SIG-M5 treated with dmso at 0.1 percent for 504 hours (cell line): ENCODE results near the gene OGA.
A peak's percentile ranks its signal among the peaks of the same experiment; 100 is the strongest.
"Not testable (repeated sequence)": the region's sequence is repeated elsewhere in the genome, so short reads cannot be mapped to it uniquely, and the experiment has no call there.

Experiments used
- DNase-seq: peaks from one replicate; lab custom pipeline; 2025; ENCODE audit not compliant: unreplicated experiment; lab: John Stamatoyannopoulos, UW

Gene OGA

DNA sequence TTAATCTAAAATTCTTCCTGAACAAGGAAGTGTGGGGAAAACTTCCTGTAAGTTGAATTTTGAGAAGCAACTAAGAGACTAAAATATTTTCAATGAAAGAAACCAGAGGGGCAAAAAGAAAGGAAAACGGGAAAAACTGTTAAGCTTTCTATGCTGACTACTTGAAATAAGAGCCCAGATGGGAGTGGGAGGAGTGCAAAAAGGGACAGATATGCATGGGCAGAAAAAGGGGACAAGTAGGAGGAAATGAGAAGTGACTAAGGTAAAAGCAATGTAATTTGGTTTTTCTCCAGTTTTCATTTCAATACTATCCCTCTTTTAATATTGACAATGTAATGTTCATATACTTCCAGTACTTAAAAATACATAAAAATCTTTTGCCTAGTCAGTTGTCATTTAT is 11.1 kb downstream of the OGA start:
- no peak for DNase-seq

DNA sequence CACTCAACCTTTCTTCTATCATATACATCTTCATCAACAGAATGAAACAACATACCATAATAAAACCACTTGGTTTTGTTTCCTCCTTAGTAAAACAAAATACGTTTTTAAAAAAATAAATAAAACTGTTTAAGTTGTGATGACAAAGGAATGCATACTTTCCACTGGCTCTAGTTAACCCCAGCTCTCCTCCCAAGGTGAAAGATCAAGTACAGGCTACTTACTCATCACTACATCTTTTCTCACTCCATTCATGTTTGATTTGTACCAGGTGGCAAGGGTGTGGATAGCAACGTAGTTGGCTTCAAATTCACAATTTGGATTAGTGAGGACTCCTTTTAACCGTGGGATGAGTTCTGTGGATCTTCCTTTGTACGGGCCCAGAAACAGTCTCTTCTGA is 14.7 kb downstream of the OGA start:
- no peak for DNase-seq

DNA sequence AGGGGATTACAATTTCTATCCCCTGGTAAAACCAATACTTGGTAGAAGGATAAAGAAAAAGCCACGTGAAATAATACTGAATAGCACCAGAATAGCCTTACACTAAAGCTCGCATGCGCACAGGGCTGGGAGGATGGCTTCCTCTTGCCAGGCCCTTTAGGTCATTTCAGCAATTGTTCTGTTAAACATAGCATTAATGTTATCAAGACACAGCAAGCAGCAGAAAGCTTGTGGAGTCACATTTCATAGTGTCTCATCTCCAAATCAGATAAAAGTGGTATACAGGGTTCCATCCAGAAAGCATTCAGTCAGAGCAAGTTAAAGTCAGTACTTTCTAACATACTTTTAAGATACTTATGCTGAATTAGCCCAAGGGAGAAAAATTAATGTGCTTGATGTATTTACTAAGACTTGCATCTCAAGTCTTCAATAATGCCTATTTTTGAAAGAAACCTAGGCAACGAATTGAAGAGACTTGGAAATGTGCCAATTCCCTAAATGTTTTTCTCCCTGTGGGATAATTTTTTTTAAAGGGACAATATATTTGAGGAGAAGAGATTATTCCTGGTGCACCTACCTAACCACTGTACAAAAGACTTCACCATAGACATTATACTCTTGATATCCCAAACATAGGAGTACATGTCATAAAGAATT is 20.7 kb downstream of the OGA start:
- no peak for DNase-seq

DNA sequence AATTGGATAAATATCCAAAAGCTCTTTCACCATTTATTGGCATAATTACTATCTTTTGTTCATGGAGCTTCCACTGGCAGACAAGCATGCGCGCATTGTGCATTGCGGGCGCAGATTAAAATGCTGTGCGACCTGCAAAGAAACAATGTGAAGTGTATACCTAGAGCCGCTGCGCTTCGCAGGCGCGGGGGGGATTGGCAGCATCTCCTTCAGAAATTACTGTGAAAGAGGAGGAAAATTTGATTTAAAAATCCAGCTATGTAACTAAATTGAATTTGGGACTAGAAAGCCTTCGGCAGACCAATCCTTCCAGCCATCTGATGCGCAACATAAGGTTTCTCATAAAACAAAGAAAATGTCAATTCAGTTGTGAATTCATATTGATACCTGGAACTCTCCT is 24.7 kb downstream of the OGA start:
- no peak for DNase-seq

DNA sequence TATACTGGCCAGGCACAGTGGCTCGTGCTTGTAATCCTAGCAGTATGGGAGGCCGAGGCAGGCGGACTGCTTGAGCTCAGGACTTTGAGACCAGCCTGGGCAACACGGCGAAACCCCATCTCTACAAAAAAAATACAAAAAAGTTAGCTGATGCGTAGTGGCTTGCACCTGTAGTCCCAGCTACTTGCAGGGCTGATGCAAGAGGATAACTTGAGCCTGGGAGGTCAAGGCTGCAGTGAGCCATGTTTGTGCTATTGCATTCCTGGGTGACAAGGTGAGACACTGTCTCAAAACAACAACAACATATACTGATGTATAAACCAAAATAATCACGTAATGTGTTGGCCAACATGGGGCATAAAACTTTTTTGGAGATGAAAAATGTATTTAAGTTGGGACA is 28.6 kb downstream of the OGA start:
- DNase-seq, result no peak

DNA sequence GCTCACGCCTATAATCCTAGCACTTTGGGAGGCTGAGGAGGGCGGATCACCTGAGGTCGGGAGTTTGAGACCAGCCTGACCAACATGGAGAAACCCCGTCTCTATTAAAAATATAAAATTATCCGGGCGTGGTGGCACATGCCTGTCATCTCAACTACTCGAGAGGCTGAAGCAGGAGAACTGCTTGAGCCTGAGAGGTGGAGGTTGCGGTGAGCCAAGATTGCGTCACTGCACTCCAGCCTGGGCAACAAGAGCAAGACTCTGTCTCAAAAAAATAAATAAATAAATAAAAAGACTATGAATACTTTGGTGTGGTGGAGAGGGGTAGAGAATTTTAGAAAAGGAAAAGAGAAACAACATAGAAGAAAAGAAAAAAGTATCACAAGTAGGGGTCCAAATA is 29.0 kb downstream of the OGA start:
- not testable (repeated sequence) for DNase-seq

DNA sequence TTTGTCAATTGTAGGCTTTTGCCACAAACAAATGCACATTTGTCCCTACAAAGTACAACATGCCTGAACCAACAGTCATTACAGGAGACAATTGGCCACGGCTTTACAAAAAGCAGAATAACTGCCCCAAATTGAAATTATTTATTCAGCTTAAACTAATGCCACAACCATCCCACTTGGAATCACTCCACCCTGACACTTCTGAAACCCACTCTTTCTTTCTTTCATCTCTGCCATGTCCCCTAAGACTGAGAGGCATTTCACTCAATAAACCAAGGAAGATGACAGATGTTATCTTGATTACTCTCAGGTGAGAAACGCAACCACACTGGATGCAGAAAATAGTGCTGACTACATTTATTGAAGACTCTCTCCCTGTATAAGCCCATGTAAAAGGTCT is 32.4 kb downstream of the OGA start:
- no peak for DNase-seq

DNA sequence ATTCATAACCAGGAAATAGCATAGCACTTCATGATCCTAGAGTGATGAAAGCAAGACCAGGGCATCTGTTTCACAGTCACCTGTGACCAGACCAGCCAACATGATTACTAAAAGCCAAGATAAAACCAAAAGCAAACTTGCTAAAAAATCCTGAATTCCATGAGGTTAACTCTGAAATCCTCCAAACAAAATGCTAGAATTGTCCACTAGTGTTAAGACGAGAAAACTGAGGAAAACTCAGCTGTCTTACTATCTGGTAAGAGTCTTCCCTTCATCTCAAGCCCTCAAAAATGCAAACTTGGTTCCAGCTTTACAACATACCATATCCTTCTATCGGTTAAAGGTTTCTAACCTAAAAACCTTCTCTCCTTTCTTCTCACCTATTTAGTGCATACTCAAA is 33.7 kb downstream of the OGA start:
- DNase-seq, result no peak

DNA sequence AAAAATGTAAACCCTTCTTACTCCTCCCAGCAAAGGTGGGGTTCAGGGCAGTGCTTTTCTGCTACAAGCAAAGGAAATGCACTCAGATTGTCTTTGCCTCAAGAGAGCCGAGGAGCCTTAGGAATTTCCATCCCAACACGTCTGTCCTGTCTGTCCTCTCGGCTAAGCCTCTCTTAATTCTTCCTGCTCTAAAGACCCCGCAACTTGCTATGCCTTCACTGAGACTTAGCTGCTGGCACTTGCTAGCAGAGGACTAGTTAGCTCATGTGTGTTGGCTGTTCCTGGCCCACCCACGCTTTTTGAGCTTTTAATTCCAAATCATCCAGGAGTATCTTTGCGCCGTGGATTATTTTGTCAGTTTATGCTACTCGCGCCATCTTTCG is 34.5 kb downstream of the OGA start:
- DNase-seq, result no peak

DNA sequence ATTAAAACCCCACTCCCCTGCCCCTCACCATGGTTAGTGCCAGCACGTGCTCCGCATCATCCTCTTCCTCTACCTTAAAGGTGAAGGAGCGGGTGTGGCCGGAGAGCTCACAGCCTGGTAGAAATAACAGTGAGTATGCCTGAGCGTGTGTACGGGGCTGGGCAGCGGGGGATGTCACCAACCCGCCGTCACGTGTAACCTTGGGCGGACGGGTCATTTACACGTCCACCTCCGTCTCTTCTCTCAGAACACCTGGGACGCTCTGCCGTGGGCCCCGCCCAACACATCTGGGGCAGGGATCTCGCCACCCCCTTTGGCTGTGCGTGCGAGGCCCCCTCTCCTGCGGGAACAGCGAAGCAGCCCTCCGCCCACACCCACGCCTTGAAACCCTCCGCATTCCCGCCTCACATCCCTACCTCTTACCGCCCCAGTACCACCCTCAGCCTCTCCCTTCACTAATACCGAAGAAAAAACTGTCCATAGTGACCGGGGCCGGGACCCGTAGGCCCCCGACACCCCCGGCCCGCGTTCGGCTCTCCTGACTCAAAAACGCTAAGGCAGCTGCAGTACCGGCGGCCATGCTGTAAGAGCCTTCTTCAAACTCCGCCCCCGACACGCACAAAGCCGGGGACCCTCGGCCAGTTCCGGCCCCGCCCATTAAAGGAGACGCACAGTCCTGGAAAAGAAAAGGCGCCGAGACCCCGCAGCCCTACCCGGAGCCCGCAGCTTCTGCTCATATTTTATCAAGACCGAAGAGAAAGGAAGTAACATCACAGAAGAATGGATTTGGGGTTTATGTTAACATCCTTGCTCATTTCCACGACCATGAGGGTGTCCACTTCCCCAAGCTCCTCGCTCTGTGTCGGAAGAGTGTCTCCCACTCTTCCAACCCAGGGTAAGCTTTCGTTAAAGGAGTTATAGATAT is 35.2 kb downstream of the OGA start, which contains the start of gene NPM3:
NPM3 (minus strand) TSS at position 636 of the 925 bp plus-strand sequence; CDS start at position 580, 56 bp downstream.
- peak; percentile 76 for DNase-seq

DNA sequence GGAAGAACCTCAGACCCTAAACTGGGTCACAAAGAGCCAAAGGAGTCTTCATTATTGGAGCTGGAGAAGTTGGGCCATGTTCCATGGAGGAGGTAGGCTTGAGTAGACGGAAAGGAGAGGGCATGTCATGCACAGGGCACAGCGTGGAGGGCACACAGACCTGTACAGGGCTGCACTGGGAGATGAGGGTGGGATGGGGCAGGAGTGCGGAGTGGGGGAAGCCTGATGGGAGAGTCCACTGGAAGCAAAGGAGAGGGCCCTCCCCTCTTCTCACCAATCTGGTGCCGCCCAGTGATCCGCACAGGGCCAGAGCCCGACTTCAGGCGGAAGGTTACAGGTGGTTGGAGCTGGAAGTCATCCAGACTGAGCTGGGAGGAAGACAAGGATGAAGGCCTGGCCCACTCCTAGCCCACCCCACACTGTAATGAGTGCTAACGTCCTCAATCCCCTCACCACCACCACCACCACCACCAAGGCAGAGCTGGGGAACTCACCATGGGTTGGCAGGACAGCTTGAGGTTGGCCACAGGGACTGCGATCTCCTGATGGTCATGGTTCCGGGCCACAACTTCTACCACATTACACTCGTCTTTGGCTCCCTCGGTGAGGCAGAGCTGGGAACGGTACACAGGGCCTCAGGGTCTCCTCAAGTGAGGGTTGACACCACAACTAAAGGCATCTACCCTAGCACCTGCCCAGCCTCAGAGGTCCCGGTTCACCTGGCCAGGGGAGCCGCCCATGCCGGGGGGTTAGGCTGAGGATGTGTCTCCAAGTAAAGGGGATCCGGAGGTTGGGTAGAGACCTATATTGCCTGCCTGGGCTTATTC is 36.0 kb downstream of the OGA start:
- no peak for DNase-seq

DNA sequence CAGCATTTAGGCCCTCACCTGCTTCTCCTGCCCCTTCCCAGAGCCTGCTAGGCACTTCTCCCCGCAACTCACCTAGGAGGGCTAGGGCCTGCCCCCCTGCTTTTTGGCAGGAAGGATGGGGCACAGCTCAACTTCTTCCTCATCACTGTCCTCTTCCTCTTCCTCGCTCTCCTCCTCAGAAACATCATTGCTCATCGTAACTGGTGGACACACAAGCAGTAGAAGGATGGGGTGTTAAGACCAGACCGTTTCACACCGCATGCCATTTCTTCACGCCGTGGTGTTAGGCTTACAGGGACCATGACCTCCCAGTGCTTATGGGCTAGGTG is 36.6 kb downstream of the OGA start:
- DNase-seq, result peak; percentile 28

DNA sequence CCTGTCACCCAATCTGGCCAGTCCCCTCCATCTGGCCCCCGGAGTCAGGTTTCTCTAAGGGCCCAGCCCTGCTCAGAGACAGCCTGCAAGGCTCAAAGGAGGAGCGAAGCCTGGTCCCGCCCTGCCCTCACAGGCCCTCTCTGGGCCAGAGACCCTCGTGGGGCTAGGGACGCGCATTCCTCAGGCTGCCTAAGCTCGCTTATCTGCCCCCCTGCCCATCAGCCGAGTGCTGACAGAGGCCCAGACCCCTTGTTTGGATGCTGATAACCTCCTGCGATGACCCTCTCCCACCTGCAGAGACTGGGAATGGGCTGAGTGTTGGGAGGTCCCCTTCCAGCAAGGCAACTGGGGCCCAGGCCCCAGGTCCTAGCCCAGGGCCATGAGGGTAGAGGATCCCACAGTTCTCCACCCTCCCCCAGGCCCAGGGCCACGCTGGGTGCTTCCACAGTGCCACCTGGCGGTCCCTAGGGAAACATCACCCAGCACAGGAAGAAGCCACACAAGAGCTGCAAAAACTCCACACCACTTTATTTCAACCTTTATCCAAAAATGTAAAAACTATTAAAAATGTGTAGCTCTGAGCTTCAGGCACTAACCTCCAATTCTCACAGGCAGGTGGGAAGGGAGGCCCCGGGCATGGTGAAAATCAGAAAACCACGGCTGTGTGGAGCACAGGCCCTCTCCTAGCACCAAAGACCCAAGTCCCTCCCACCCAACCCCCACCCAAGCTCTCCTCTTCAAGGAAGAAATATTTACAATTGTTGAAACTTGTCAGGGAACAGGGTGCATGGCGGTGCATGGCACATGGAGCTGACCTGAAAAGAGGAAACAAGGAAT is 37.2 kb downstream of the OGA start:
- peak; percentile 73 for DNase-seq

DNA sequence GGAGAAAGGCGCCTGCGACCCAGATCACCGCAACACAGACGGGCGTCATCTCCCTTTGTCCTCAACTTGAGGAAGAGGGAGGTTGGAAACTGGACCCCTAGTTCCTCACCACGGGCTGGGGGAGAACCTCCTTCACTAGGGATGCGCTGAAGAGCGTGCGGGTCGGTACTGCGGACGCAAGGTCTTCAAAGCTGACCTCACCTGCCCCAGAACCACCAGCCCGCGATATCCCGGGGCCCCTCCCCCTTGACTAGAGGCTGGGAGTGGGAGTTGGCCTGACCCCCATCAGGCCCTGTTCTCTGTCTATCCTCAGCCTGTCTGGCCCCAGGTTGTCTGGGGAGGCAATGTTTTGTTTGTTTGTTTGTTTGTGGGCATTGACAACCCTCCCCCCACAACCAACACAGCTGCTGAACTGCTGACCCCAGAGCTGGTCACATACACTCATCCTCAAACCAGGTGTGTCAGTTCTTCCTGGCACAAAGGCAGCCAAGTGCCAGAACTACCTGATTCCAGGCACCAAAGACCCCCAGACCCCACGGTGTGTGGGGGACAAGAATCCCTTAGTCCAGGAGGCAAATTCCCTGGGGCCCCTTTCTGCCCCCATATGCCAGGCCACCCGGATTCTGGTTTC is 37.9 kb downstream of the OGA start:
- no peak for DNase-seq

DNA sequence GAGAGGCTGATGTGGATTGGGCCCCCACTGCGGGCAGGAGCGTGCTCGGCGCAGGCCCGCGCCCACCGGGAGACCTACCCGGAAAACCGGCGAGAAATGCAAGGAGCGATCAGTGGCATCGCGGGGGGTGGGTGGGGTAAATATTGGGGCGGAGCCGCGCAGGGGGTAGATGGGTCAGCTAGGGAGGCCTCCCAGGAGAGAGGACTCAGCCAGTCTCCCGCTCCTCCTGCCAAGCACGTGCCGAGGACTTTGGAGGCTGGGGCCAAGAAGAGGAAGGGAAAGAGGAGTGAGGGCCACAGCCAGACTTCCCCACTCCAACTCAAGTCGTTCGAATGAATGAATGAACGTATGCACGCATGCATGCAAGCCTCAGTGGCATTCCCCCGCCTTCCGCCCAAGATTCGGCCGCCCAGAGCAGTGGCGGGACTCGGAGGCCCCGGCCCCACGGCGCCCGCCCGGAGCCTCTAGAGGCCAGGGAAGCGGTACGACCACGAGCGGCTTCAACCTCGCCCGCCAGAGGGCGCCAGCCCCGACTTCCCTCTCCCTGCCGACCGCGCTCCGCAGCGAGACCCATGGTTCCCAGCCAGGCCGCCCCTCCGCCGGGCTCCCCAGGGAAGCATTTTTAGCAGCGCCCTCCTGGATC is 38.6 kb downstream of the OGA start:
- DNase-seq, result peak; percentile 3

DNA sequence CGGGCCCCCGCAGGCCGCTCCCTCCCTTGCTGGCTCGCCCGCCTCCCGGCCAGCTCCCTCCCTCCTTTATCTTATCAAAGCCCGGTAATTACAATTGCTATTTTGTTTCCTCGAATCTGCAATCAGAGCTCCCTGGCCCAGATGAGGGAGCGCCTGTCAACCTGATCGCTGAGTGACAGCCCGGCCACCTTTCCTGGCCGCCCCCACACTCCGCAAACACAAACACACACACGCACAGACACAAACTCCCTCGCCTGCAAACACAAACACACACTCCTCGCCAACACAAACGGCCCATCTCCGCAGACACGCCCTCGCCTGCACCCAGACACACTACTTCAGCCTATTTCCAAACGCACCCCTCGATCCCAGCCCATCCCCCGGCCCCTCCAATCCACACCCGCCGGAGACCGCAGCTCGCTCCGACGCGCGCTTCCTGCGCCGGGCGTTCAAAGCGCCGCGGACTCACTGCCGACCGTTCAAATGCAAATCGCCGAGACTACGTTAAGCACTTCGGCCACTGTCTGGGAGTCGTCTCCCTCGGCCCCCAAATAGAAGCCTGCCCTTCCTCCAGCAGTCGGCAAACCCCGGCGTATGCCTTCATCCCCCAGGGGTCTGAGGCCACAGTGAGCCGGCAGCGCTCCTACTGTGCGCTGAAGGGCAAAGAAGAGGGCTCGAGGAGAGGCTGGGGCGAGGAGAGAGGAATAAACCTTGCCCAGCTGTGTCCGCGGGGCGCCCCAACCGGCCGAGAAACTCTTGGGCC is 39.3 kb downstream of the OGA start:
- no peak for DNase-seq

DNA sequence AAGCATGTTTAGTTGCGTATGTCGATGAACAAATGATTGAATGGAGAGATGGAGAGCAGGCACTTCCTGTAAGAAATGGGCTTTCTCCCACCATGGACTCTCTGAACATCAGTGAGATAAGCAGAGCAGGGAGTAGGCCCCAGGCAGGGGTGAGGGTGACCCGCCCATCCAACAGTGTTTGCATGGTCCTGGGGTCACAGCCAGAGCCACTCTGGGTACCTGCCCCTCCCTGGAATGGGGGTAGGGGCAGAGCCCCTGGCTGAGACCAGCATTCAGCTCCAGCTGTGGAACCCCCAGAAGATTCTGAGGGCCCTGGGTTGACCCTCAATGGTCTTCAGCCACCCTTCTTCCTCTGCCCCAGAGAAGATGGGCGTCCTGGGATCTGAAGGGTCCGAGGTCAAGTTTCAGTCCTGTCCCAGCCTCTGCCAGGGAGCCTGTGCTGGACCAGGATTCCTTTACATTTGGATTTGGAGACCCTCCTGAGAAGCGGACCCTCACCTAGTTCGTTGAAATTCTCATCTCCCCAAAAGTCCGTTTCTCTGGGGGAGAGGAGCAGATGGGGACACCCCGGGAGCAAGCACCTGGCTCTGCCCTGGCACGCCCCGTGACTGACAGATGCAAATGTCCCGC is 40.0 kb downstream of the OGA start:
- DNase-seq, result no peak

DNA sequence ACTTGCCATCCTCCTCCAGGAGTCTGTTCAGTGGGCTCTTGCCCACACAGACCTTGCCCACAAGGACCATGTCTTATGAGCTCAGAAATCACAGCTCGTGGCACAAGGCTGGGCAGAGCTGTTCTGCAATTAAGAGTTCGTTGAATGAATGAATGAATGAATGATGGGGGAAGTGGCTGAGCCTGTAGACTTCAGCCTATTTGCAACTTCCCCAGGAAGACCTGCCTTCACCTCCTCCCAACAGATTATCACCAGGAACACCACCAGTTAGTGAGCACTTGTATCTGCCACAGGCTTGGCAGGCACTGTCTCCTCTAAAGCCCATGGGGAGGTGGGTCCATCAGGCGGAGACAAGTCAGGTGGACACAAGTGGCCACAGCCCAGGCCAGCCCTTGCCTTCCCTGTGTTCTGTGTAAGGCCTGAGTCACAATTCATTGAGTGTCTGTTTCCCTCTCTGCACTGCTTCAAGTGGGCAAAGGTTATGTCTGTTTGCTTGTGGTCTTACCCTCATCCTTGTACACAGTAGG is 40.6 kb downstream of the OGA start:
- no peak for DNase-seq
